Sigmoid colon (tissue), 7 donors: ENCODE data around the gene CYP2C18. TPM values are rescaled to one million over a fixed set of nuclear protein-coding genes. Genes with fewer than 3 reads are reported as not detected.
"Not testable (repeated sequence)": the region's sequence is repeated elsewhere in the genome, so short reads cannot be mapped to it uniquely, and the experiment has no call there.

Experiments used
- DNase-seq: peaks from one replicate; pipeline ENCODE4 v3.0.0-alpha.2; 2019
- H3K27ac ChIP-seq, 4 donors: fragments of 200-600 bp; sonication (generic); one replicate each; pipeline ENCODE4 v1.5.1; 2016 to 2019; ENCODE audit warnings: mild to moderate bottlenecking in 1 of 4
- H3K27me3 ChIP-seq, 3 donors: fragments of 200-600 bp; sonication (generic); one replicate each; pipeline ENCODE4 v1.5.1; 2019; ENCODE audit warnings: mild to moderate bottlenecking in 1 of 3
- H3K36me3 ChIP-seq, 4 donors: fragments of 200-600 bp; sonication (generic); one replicate each; pipeline ENCODE4 v1.5.1; 2016 to 2019
- H3K4me1 ChIP-seq, 4 donors: fragments of 200-600 bp; sonication (generic); one replicate each; pipeline ENCODE4 v1.5.1; 2017 to 2019
- H3K4me3 ChIP-seq, 4 donors: fragments of 200-600 bp; sonication (generic); one replicate each; pipeline ENCODE4 v1.5.1; 2017 to 2019; ENCODE audit warnings: mild to moderate bottlenecking in 2 of 4, moderate library complexity in 1 of 4
- H3K9me3 ChIP-seq, 4 donors: fragments of 200-600 bp in 3 of 4; sonication (generic) in 3 of 4; one replicate each; pipeline versions ENCODE4 v1.5.1 to v1.6.1; 2013 to 2019
- CTCF ChIP-seq, 4 experiments: fragments of 450-650 bp in 3 of 4; fragments of 200-600 bp in 1 of 4; IDR thresholded peaks; one replicate each; pipeline ENCODE4 v1.5.1; 2016 to 2019; ENCODE audit warnings: antibody characterized with exemption in 4 of 4, mild to moderate bottlenecking in 3 of 4, moderate library complexity in 2 of 4
- EP300 ChIP-seq, 4 donors: sonication (generic); formaldehyde crosslinking; IDR thresholded peaks; one replicate each; pipeline ENCODE4 v1.6.1; 2017; ENCODE audit warnings: antibody characterized with exemption in 4 of 4
- POLR2A ChIP-seq, 2 donors: fragments of 450-650 bp; IDR thresholded peaks; one replicate each; pipeline ENCODE4 v1.6.1; 2016; ENCODE audit warnings: antibody characterized with exemption in 2 of 2, mild to moderate bottlenecking in 2 of 2, moderate library complexity in 2 of 2
- POLR2AphosphoS5 ChIP-seq, 4 donors: sonication (generic); formaldehyde crosslinking; IDR thresholded peaks; one replicate each; pipeline ENCODE4 v1.6.1; 2017; ENCODE audit warnings: antibody characterized with exemption in 4 of 4
- WGBS, 2 donors: extraction: QIAGEN DNeasy Blood & Tissue Kit; methylation state at CpG; one replicate each; pipeline ENCODE4 v1.1.7; 2013; 5-methylcytosine and 5-hydroxymethylcytosine counted together
- intact Hi-C: fragments of 100-400 bp; cut with DNase I; formaldehyde crosslinking; loops from one replicate; pipeline ENCODE4 v1.15.1; 2023
- polyA plus RNA-seq, 3 donors: library from polyadenylated mRNA; stranded (reverse); fragments of 200-250 nt; gene quantifications; one replicate each; pipeline ENCODE4 v1.2.3, GENCODE V29; 2013
- total RNA-seq, 4 donors: library from RNA; depleted of rRNA; stranded (reverse); fragments of >200 nt; gene quantifications; one replicate each; pipeline ENCODE4 v1.1.0, GENCODE V29; 2016
- donor health status: healthy with polysubstance abuse.
- donor health status: Bipolar disorder and iron deficiency.
- donor health status: healthy.

CYP2C18 gene
- total and polyA plus RNA-seq, 7 donors = 2.1 to 4.1 (median 3.0) TPM; not detected in 4

DNA sequence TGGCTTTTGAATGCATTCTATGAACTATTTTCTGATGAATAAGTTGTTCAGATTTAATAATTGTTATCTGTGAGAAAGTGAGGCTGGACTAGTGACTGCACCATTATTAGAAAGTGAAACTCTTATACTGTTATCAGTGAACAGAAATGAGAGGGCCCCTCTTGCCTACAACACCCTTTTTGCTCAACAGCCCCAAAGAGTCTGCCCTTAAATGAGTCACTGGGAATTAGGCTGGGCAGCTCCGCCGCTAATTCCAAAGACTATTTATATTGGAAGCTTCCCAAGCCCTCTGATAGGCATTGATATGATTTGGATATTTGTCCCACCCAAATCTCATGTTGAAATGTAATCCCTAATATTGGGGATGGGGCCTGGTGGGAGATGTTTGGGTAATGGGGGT lies 7.0 kb upstream of the CYP2C18 start:
- 42 to 72% methylated on average over 2 of the region's 2 CpGs for whole genome bisulfite sequencing, 2 donors
- intact Hi-C loops = no loop called here
- TF ChIP-seq CTCF (IDR thresholded peaks at IDR 0.05) = no peak
- Histone ChIP-seq H3K9me3 (no peaks in the 10 kb centered on the region), H3K27ac (no peak overlapping the region), H3K27me3 (no peaks in the 10 kb centered on the region), H3K36me3 (no peaks in the 10 kb centered on the region), H3K4me3 (no peak overlapping the region), H3K4me1 (no peaks in the 10 kb centered on the region)
- no peak for DNase-seq

- H3K27me3 ChIP-seq = no peaks in the 10 kb centered on the region
- H3K9me3 ChIP-seq = no peaks in the 10 kb centered on the region
- H3K4me3 ChIP-seq = no peak overlapping the region
- no peak for DNase-seq
- no peak for TF ChIP-seq CTCF (IDR thresholded peaks at IDR 0.05)
- TF ChIP-seq EP300 (IDR thresholded peaks at IDR 0.05) = no peak
- no peak for TF ChIP-seq POLR2A (IDR thresholded peaks at IDR 0.05)
- TF ChIP-seq POLR2AphosphoS5 (IDR thresholded peaks at IDR 0.05) = no peak
- H3K4me1 ChIP-seq = no peaks in the 10 kb centered on the region
- intact Hi-C loops = no loop called here
- no peaks in the 10 kb centered on the region for H3K36me3 ChIP-seq
- H3K27ac ChIP-seq = no peak overlapping the region
These were observed 5.8 kb upstream of the CYP2C18 start for GRCh38 chr10:94677691-94678090.

DNA sequence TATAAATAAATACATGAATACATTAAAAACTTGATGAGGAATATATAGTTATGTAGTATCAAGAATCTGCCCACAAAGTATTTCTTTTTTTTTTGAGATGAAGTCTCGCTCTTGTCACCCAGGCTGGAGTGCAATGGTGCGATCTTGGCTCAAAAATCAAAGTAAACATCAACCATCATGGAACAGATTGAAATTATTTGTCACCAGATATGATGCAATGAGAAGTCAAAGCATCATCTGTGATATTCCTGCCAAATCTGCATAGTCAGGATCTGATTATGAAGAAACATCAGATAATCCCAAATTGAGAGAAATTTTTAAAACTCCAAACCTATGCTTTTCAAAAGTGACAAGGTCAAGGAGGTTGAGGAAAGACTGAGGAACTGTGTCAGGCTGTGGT lies 5.1 kb upstream of the CYP2C18 start:
- Histone ChIP-seq H3K4me3 (no peak overlapping the region), H3K36me3 (no peaks in the 10 kb centered on the region), H3K9me3 (no peaks in the 10 kb centered on the region), H3K4me1 (no peaks in the 10 kb centered on the region), H3K27me3 (no peaks in the 10 kb centered on the region), H3K27ac (no peak overlapping the region)
- WGBS, 2 donors = 96 to 97% methylated on average over 2 of the region's 2 CpGs
- no peak for DNase-seq
- no peak for TF ChIP-seq EP300 (IDR thresholded peaks at IDR 0.05)
- no peak for TF ChIP-seq CTCF (IDR thresholded peaks at IDR 0.05)
- TF ChIP-seq POLR2A (IDR thresholded peaks at IDR 0.05) = no peak
- TF ChIP-seq POLR2AphosphoS5 (IDR thresholded peaks at IDR 0.05) = no peak
- intact Hi-C loops = no loop called here

GRCh38 chr10:94680544-94680943 lies 3.0 kb upstream of the CYP2C18 start:
- Histone ChIP-seq H3K9me3 (peaks cover 0 to 1% (median 0%) of the 10 kb centered on the region in 4 donors), H3K4me3 (no peak overlapping the region), H3K4me1 (no peaks in the 10 kb centered on the region), H3K36me3 (no peaks in the 10 kb centered on the region), H3K27ac (no peak overlapping the region), H3K27me3 (no peaks in the 10 kb centered on the region)
- no peak for DNase-seq
- TF ChIP-seq POLR2AphosphoS5 (IDR thresholded peaks at IDR 0.05) (no peak), EP300 (IDR thresholded peaks at IDR 0.05) (no peak), POLR2A (IDR thresholded peaks at IDR 0.05) (no peak), CTCF (IDR thresholded peaks at IDR 0.05) (no peak)
- 3 to 31% methylated on average over 1 of the region's 1 CpG for WGBS, 2 donors
- intact Hi-C loops = no loop called here

GRCh38 chr10:94682636-94683035 lies 893 bp upstream of the CYP2C18 start:
- H3K27ac ChIP-seq, intact Hi-C loops, H3K4me1 ChIP-seq, DNase-seq, H3K27me3 ChIP-seq, H3K4me3 ChIP-seq, H3K36me3 ChIP-seq, H3K9me3 ChIP-seq: not testable (repeated sequence)
- WGBS, 2 donors = 34 to 56% methylated on average over 4 of the region's 4 CpGs
